Measurements from ENCODE around the gene CARS1. TPM values are rescaled to one million over a fixed set of nuclear protein-coding genes. Genes with fewer than 3 reads are reported as not detected.

Gene CARS1
- total and polyA plus RNA-seq, 2 of the 8 experiments (the other 6 are each of a cell fraction or from before 2014, with no cell fraction given) = 44.1 to 100 TPM

- DNase-seq (ENCODE audit: low read depth in 1 of 2, low spot score in 2 of 2) = no peak
- Histone ChIP-seq H2AFZ (ENCODE audit: low read length) (no peak overlapping the region), H3K27ac (ENCODE audit: low read depth, low read length) (no peak overlapping the region; the same call in 1 of the 2 replicates), H2BK20ac (ENCODE audit: low read length) (no peak overlapping the region), H3K4me3 (ENCODE audit: extremely low read depth in 1 of 4, insufficient read depth in 2 of 4, low read depth in 3 of 4, low read length in 4 of 4) (no peak overlapping the region), H3K56ac (replicated peaks; ENCODE audit: insufficient read length, low read depth, low read length) (no peak overlapping the region), H3K14ac (ENCODE audit: insufficient read length) (no peak overlapping the region), H2AK5ac (ENCODE audit: low read depth, low read length) (no peak overlapping the region), H4K5ac (ENCODE audit: insufficient read length, low read depth, low read length) (no peak overlapping the region), H3K18ac (ENCODE audit: extremely low read depth, low read length) (no peak overlapping the region), H2BK15ac (ENCODE audit: low read length) (no peak overlapping the region), H3K27me3 (replicated peaks in 1 of 4; ENCODE audit: control insufficient read depth in 3 of 4, extremely low read depth in 1 of 4, insufficient read depth in 3 of 4, low read length in 3 of 4) (no peaks in the 10 kb centered on the region), H2BK12ac (ENCODE audit: low read depth, low read length) (no peak overlapping the region), H3K4ac (replicated peaks; ENCODE audit: insufficient read length, low read depth, low read length) (no peak overlapping the region), H4K91ac (replicated peaks; ENCODE audit: insufficient read length, low read length) (no peak overlapping the region), H2BK5ac (ENCODE audit: low read depth, low read length) (no peak overlapping the region), H3K79me1 (ENCODE audit: low read depth, low read length) (no peaks in the 10 kb centered on the region), H3K36me3 (ENCODE audit: control insufficient read depth in 2 of 4, insufficient read depth in 4 of 4, low read length in 3 of 4) (peaks cover 13 to 61% (median 47%) of the 10 kb centered on the region in 4 experiments; a peak in 6 of 8 replicates), H3K4me2 (ENCODE audit: insufficient read depth in 1 of 2, low read depth in 2 of 2, low read length in 2 of 2) (no peak overlapping the region), H3K79me2 (ENCODE audit: control insufficient read depth in 1 of 2, insufficient read depth in 2 of 2, low read length in 2 of 2) (no peaks in the 10 kb centered on the region), H2BK120ac (replicated peaks; ENCODE audit: low read depth, low read length) (no peak overlapping the region), H3K23me2 (ENCODE audit: low read depth, low read length) (no peaks in the 10 kb centered on the region), H3K9me3 (ENCODE audit: insufficient read depth in 2 of 2, low read depth in 1 of 2, low read length in 1 of 2) (no peaks in the 10 kb centered on the region), H3K23ac (ENCODE audit: insufficient read length) (no peak overlapping the region), H3K4me1 (replicated peaks in 1 of 4; ENCODE audit: control insufficient read depth in 3 of 4, insufficient read depth in 4 of 4, low read length in 3 of 4) (peaks cover 0 to 3% (median 0%) of the 10 kb centered on the region in 4 experiments; a peak in 1 of 7 replicates), H4K20me1 (replicated peaks in 1 of 2; ENCODE audit: control insufficient read depth in 1 of 2, insufficient read depth in 2 of 2, low read length in 2 of 2) (peaks cover 9 to 16% of the 10 kb centered on the region in 2 experiments), H4K8ac (ENCODE audit: extremely low read depth, insufficient read depth, low read length) (no peak overlapping the region), H3K9ac (replicated peaks in 1 of 4; ENCODE audit: extremely low read depth in 1 of 4, low read depth in 3 of 4, low read length in 3 of 4) (no peak overlapping the region)
- 91% methylated on average over 12 of the region's 12 CpGs; no CpG with 5 or more reads in 1 of the 2 experiments for WGBS, 2 experiments (ENCODE audit: extremely low coverage in 1 of 2, insufficient coverage in 1 of 2, insufficient read length in 1 of 2, insufficient replicate concordance in 2 of 2, low coverage in 1 of 2, low lambda C conversion rate in 2 of 2, missing lambda C conversion rate in 1 of 2)
- ChIA-PET CTCF (ENCODE audit: partially characterized antibody) (interaction anchor here (0.7 to 2.3 kb wide), 7 partner anchors 9 to 43 kb away, joined by 3 to 7 read pairs (median 4); no protein-coding TSS in a partner anchor), POLR2A (ENCODE audit: partially characterized antibody) (interaction anchor here (1.3 to 3.0 kb wide), 4 partner anchors 8 to 12 kb away, joined by 3 to 10 read pairs (median 7); partner anchors contain the start of gene NAP1L4)
- no peak for TF ChIP-seq SP1 (IDR thresholded peaks at IDR 0.05; ENCODE audit: low read depth, low read length)
- TF ChIP-seq PHF8 (conservative IDR thresholded peaks at IDR 0.05; ENCODE audit: low read depth, low read length) = no peak
- TF ChIP-seq POU5F1 (IDR thresholded peaks at IDR 0.05; ENCODE audit: low read depth, low read length) = no peak
- TF ChIP-seq SAP30 (IDR thresholded peaks at IDR 0.05; ENCODE audit: insufficient read depth, insufficient replicate concordance, low read length) = no peak
- TF ChIP-seq GABPA (IDR thresholded peaks at IDR 0.05; ENCODE audit: borderline replicate concordance, insufficient read depth, low read length) = no peak
- no peak for TF ChIP-seq NRF1 (IDR thresholded peaks at IDR 0.05; ENCODE audit: low read depth, low read length)
- no peak for FAIRE-seq
Observed at GRCh38 chr11:3003396-3004231, 53.6 kb downstream of the CARS1 start.
